HepG2 (cell line): ENCODE measurements around the gene ACSL5. TPM values are rescaled to one million over a fixed set of nuclear protein-coding genes. Genes with fewer than 3 reads are reported as not detected.

ENCODE experiments used
- AKAP8 ChIP-seq: sonication (generic); formaldehyde crosslinking; IDR thresholded peaks from 2 replicates; pipeline ENCODE4 v1.5.1; 2020; ENCODE audit warnings: mild to moderate bottlenecking, missing genetic modification reagents
- BRD4 ChIP-seq: sonication (generic); formaldehyde crosslinking; IDR thresholded peaks from 2 replicates; pipeline ENCODE4 v1.4.0; 2020; ENCODE audit warnings: missing genetic modification reagents
- CEBPB ChIP-seq: IDR thresholded peaks from 2 replicates; pipeline ENCODE4 v1.6.1; 2011; ENCODE audit warnings: low read depth, low read length, improper control_type of control experiment, borderline replicate concordance
- CENPX ChIP-seq: sonication (generic); formaldehyde crosslinking; IDR thresholded peaks from 2 replicates; pipeline ENCODE4 v1.9.0; 2021; ENCODE audit warnings: mild to moderate bottlenecking, missing genetic modification reagents, moderate library complexity
- FOXK1 ChIP-seq: sonication (generic); formaldehyde crosslinking; IDR thresholded peaks from 2 replicates; pipeline ENCODE4 v1.4.0; 2020; ENCODE audit warnings: low read depth, missing genetic modification reagents, borderline replicate concordance
- FOXK2 ChIP-seq: fragments of 450-650 bp; IDR thresholded peaks from 2 replicates; pipeline ENCODE4 v1.6.1; 2016
- HOXA9 ChIP-seq: sonication (generic); formaldehyde crosslinking; IDR thresholded peaks from 2 replicates; pipeline ENCODE4 v1.8.1; 2022; ENCODE audit warnings: missing genetic modification reagents, mild to moderate bottlenecking, moderate library complexity, borderline replicate concordance
- MAZ ChIP-seq, 2 experiments: sonication (generic) in 1 of 2; formaldehyde crosslinking in 1 of 2; IDR thresholded peaks; 2 replicates each; pipeline versions ENCODE4 v1.5.0 to v1.6.1; 2012 to 2020; ENCODE audit warnings: low read depth in 2 of 2, mild to moderate bottlenecking in 2 of 2, borderline replicate concordance in 1 of 2, improper control_type of control experiment in 1 of 2, low read length in 1 of 2, missing genetic modification reagents in 1 of 2, moderate library complexity in 1 of 2
- NR2F6 ChIP-seq, 2 experiments: IDR thresholded peaks; 2 replicates each; pipeline ENCODE4 v1.6.1; 2016; ENCODE audit warnings: antibody characterized with exemption in 1 of 2, mild to moderate bottlenecking in 1 of 2
- PITX1 ChIP-seq: sonication (generic); formaldehyde crosslinking; IDR thresholded peaks from 2 replicates; pipeline ENCODE4 v1.5.1; 2020; ENCODE audit warnings: mild to moderate bottlenecking, missing genetic modification reagents
- TBP ChIP-seq: sonication (generic); formaldehyde crosslinking; IDR thresholded peaks from 2 replicates; pipeline ENCODE4 v1.5.0; 2020; ENCODE audit warnings: missing genetic modification reagents
- TEAD2 ChIP-seq: sonication (generic); formaldehyde crosslinking; IDR thresholded peaks from 2 replicates; pipeline ENCODE4 v1.9.0; 2021; ENCODE audit warnings: missing genetic modification reagents
- TEAD3 ChIP-seq: optimal IDR thresholded peaks from 2 replicates; pipeline ENCODE3; 2016; ENCODE audit warnings: borderline replicate concordance
- TRIM24 ChIP-seq: sonication (generic); formaldehyde crosslinking; IDR thresholded peaks from 2 replicates; pipeline ENCODE4 v1.8.0; 2022; ENCODE audit warnings: mild to moderate bottlenecking, missing genetic modification reagents
- ZFP62 ChIP-seq: sonication (generic); formaldehyde crosslinking; IDR thresholded peaks from 2 replicates; pipeline ENCODE4 v1.4.0; 2020; ENCODE audit warnings: missing genetic modification reagents
- ZNF709 ChIP-seq: sonication (generic); formaldehyde crosslinking; IDR thresholded peaks from 2 replicates; pipeline ENCODE4 v1.5.0; 2020; ENCODE audit warnings: mild to moderate bottlenecking, missing genetic modification reagents
- ZNF773 ChIP-seq: sonication (generic); formaldehyde crosslinking; IDR thresholded peaks from 2 replicates; pipeline ENCODE4 v1.4.0; 2020; ENCODE audit warnings: missing genetic modification reagents, borderline replicate concordance
- ZNF792 ChIP-seq: IDR thresholded peaks from 2 replicates; pipeline ENCODE4 v1.6.1; 2016
- polyA plus RNA-seq, 8 experiments: library from polyadenylated mRNA; depleted of rRNA in 3 of 8; stranded (reverse) in 7 of 8; unstranded in 1 of 8; fragments of >200 nt; fragmentation: Illumina TruSeq in 4 of 8; extraction: Trizol in 4 of 8; gene quantifications; 2 replicates each; pipeline versions ENCODE4 v1.2.1 to v1.2.3, GENCODE V29; 2011 to 2016; ENCODE audit warnings: low read depth in 4 of 8, missing spikeins in 1 of 8, mixed read lengths in 1 of 8; ENCODE audit not compliant: insufficient read depth in 1 of 8
- total RNA-seq, 5 experiments: library from RNA; depleted of rRNA; stranded (reverse); fragments of >200 nt; fragmentation: Illumina TruSeq; extraction: Trizol; gene quantifications; 2 replicates each; pipeline ENCODE4 v1.2.3, GENCODE V29; 2016; ENCODE audit warnings: low read depth in 1 of 5
- TF ChIP-seq, protein P1 (sequence below): sonication (generic); formaldehyde crosslinking; IDR thresholded peaks from 2 replicates; pipeline ENCODE4 v1.8.0; 2022; ENCODE audit warnings: low read depth, missing genetic modification reagents
- TF ChIP-seq, protein P2 (sequence below): sonication (generic); formaldehyde crosslinking; IDR thresholded peaks from 2 replicates; pipeline ENCODE4 v1.4.0; 2020; ENCODE audit warnings: mild to moderate bottlenecking, low read depth, missing genetic modification reagents
- TF ChIP-seq, protein P3 (sequence below): sonication (generic); formaldehyde crosslinking; IDR thresholded peaks from 2 replicates; pipeline ENCODE4 v1.4.0; 2020; ENCODE audit warnings: missing genetic modification reagents
- TF ChIP-seq, protein P4 (sequence below): IDR thresholded peaks from 2 replicates; pipeline ENCODE4 v1.6.1; 2018; ENCODE audit warnings: missing genetic modification reagents
- TF ChIP-seq, protein P5 (sequence below): sonication (generic); formaldehyde crosslinking; IDR thresholded peaks from 2 replicates; pipeline ENCODE4 v1.5.0; 2020; ENCODE audit warnings: mild to moderate bottlenecking, missing genetic modification reagents, borderline replicate concordance

The ACSL5 gene
- total and polyA plus RNA-seq, 2 of the 13 experiments (the other 11 are each of a cell fraction or from before 2014, with no cell fraction given), result 56.4 to 82.5 TPM

DNA sequence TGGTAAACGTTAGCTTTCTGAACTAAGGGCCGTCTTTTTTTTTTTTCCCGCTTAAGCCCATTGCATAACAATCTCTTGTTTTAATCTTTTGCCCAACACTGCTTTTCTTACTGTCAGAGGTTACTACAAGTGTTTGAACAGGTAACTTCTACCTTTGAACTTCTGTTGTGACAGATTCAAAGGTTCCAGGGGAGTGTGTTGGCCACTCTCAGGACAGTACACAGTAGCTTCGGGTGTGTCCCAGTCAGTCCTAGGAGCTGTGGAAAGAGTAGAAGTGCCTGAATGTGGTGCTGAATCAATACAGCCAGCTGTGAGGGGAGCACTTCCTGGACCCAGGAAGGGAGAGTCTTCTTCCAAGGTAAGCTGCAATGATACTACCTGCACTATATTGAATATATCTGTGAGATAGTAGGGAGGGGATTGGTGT is at the start of gene ACSL5 (continued):
- TF ChIP-seq, protein P1, sequence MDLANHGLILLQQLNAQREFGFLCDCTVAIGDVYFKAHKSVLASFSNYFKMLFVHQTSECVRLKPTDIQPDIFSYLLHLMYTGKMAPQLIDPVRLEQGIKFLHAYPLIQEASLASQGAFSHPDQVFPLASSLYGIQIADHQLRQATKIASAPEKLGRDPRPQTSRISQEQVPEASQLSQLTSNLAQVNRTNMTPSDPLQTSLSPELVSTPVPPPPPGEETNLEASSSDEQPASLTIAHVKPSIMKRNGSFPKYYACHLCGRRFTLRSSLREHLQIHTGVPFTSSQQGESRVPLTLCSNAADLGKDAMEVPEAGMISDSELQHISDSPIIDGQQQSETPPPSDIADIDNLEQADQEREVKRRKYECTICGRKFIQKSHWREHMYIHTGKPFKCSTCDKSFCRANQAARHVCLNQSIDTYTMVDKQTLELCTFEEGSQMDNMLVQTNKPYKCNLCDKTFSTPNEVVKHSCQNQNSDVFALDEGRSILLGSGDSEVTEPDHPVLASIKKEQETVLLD (CRISPR knock-in tag), result no peak
- TF ChIP-seq TEAD2 (CRISPR knock-in tag), result no peak
- TF ChIP-seq FOXK1 (CRISPR knock-in tag), result peak; percentile 11; the same call in 1 of the 2 replicates
- peak; percentile 98 for TF ChIP-seq PITX1 (CRISPR knock-in tag)
- TF ChIP-seq ZNF709 (CRISPR knock-in tag), result peak; percentile 50; the same call in 1 of the 2 replicates
- TF ChIP-seq NR2F6 (IDR thresholded peaks at IDR 0.05), result peak; percentile 89
- TF ChIP-seq NR2F6 (CRISPR knock-in tag; IDR thresholded peaks at IDR 0.05), result peak; percentile 83
- no peak for TF ChIP-seq ZFP62 (CRISPR knock-in tag)
- TF ChIP-seq, protein P2, sequence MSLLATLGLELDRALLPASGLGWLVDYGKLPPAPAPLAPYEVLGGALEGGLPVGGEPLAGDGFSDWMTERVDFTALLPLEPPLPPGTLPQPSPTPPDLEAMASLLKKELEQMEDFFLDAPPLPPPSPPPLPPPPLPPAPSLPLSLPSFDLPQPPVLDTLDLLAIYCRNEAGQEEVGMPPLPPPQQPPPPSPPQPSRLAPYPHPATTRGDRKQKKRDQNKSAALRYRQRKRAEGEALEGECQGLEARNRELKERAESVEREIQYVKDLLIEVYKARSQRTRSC (CRISPR knock-in tag), result no peak
- TF ChIP-seq, protein P3, sequence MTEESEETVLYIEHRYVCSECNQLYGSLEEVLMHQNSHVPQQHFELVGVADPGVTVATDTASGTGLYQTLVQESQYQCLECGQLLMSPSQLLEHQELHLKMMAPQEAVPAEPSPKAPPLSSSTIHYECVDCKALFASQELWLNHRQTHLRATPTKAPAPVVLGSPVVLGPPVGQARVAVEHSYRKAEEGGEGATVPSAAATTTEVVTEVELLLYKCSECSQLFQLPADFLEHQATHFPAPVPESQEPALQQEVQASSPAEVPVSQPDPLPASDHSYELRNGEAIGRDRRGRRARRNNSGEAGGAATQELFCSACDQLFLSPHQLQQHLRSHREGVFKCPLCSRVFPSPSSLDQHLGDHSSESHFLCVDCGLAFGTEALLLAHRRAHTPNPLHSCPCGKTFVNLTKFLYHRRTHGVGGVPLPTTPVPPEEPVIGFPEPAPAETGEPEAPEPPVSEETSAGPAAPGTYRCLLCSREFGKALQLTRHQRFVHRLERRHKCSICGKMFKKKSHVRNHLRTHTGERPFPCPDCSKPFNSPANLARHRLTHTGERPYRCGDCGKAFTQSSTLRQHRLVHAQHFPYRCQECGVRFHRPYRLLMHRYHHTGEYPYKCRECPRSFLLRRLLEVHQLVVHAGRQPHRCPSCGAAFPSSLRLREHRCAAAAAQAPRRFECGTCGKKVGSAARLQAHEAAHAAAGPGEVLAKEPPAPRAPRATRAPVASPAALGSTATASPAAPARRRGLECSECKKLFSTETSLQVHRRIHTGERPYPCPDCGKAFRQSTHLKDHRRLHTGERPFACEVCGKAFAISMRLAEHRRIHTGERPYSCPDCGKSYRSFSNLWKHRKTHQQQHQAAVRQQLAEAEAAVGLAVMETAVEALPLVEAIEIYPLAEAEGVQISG, result peak; percentile 45; the same call in 1 of the 2 replicates
- TF ChIP-seq AKAP8 (CRISPR knock-in tag), result no peak
- TF ChIP-seq BRD4 (CRISPR knock-in tag), result no peak
- TF ChIP-seq, protein P4, sequence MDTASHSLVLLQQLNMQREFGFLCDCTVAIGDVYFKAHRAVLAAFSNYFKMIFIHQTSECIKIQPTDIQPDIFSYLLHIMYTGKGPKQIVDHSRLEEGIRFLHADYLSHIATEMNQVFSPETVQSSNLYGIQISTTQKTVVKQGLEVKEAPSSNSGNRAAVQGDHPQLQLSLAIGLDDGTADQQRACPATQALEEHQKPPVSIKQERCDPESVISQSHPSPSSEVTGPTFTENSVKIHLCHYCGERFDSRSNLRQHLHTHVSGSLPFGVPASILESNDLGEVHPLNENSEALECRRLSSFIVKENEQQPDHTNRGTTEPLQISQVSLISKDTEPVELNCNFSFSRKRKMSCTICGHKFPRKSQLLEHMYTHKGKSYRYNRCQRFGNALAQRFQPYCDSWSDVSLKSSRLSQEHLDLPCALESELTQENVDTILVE (CRISPR knock-in tag), result peak; percentile 21; the same call in 1 of the 2 replicates
- no peak for TF ChIP-seq MAZ (IDR thresholded peaks at IDR 0.05; ENCODE audit: borderline replicate concordance, low read depth, low read length)
- TF ChIP-seq MAZ (CRISPR knock-in tag; IDR thresholded peaks at IDR 0.05; ENCODE audit: low read depth), result no peak
- peak; percentile 90 for TF ChIP-seq CEBPB
- no peak for TF ChIP-seq HOXA9 (CRISPR knock-in tag)
- peak; percentile 49; the same call in 1 of the 2 replicates for TF ChIP-seq FOXK2
- peak; percentile 25; the same call in 1 of the 2 replicates for TF ChIP-seq TRIM24 (CRISPR knock-in tag)
- 0 out of 2 replicates have a peak, but pooled peaks have one; percentile 62 for TF ChIP-seq ZNF792 (CRISPR knock-in tag)
- peak; percentile 62 for TF ChIP-seq TEAD3 (CRISPR knock-in tag)
- no peak for TF ChIP-seq ZNF773 (CRISPR knock-in tag)
- no peak for TF ChIP-seq CENPX (CRISPR knock-in tag)
- TF ChIP-seq, protein P5, sequence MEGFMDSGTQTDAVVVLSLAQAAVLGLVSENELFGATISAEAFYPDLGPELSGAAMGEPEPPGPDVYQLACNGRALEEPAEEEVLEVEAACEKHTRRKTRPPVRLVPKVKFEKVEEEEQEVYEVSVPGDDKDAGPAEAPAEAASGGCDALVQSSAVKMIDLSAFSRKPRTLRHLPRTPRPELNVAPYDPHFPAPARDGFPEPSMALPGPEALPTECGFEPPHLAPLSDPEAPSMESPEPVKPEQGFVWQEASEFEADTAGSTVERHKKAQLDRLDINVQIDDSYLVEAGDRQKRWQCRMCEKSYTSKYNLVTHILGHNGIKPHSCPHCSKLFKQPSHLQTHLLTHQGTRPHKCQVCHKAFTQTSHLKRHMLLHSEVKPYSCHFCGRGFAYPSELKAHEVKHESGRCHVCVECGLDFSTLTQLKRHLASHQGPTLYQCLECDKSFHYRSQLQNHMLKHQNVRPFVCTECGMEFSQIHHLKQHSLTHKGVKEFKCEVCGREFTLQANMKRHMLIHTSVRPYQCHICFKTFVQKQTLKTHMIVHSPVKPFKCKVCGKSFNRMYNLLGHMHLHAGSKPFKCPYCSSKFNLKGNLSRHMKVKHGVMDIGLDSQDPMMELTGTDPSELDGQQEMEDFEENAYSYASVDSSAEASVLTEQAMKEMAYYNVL, result peak; percentile 95
- no peak for TF ChIP-seq TBP
